DLD1 (cell line): ENCODE results near the gene TSPAN16.

ENCODE experiments used
- in situ Hi-C: cut with HindIII; loops from 2 replicates; pipeline ENCODE4 v1.10.0; 2017; ENCODE audit warnings: low sequenced_read_pairs

TSPAN16 gene

DNA sequence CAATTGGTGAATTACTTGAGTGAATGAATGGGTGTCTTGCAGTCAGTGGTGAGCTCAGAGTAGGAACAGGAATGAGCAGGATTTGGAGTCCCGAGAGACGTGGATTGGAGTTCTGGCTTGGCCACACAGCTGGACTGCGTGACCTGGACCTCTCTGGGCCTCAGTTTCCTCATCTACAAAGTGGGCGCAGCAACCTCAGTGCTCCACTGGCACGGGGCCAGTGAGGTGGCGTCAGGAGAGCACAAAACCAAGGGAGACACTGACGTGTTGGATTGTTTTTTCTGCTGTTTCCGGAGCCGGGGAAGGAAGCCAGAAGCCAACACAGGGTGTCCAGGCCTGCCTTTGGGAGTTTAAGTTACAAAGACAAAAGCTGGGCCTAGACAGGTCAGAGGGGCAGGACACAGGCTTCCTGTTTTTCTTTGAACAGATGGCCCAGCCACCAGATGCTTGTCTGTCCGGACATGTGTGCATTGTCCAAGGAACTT lies 27.1 kb upstream of the TSPAN16 start:
- in situ Hi-C loops = no loop called here

DNA sequence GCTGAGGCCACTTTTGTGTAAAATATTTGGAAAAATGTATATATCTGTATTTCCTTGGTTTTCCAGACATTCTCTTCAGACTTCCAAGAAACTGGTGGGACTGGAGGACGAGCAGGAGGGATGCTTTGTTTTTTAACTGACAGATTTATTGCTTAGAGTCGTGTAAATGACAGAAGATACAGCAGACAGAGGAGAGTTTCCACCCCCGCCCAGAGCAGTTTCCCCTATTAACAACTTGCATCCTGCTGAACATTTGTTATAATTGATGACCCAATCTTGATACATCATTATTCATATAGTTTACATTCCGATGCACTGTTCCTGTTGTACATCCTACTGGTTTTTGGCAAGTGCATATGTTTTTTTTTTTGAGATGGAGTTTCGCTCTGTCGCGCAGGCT lies 26.6 kb upstream of the TSPAN16 start:
- in situ Hi-C loops = no loop called here

DNA sequence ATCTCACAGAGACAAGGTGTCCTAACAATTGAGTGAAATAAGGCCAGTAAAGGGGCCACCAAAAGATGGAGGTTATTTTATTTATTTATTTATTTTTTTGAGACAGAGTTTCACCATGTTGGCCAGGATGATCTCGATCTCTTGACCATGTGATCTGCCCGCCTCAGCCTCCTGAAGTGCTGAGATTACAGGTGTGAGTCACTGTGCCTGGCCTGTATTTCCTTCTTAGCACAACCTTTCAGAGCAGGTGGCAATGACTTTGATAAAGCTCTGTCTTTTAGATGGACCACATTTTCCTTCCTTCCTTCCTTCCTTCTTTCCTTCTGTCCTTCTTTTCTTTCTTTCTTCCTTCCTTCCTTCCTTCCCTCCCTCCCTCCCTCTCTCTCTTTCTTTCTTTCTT lies 22.7 kb upstream of the TSPAN16 start:
- in situ Hi-C loops = no loop called here

DNA sequence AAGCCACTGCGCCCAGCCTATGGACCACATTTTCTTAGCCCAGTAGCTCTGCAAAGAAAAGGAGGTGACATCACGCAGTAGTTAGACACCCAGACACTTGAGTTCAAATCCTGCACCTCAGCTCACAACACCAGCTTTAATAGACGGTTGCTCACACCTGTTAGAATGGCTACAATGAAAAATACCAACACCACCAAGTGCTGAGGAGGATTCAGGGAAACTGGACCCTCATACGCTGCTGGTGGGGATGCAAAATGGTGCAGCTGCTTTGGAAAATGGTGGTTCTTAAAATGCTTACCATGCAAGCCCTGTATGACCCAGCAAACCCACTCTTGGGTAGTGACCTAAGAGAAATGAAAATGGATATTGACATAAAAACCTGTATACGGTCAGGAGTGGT lies 22.0 kb upstream of the TSPAN16 start:
- in situ Hi-C loops = no loop called here

DNA sequence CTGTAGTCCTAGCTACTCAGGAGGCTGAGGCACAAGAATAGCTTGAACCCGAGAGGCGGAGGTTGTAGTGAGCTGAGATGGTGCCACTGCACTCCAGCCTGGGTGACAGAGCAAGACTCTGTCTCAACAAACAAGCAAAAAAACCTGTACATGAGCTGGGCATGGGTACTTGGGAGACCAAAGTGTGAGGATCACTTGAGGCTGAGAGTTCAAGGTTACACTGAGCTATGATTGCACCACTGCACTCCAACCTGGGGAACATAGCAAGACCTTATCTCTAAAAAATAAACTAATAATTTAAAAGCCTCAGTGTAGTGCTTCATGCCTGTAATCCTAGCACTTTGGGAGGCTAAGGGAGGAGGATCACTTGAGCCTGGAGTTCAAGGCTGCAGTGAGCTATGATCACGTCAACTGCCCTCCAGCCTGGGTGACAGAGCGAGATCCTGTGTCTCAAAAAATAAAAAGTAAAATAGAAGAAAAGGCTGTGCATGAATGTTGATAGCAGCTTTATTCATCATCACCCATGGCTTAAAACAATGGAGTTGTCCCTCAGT lies 21.4 kb upstream of the TSPAN16 start:
- in situ Hi-C loops = no loop called here

DNA sequence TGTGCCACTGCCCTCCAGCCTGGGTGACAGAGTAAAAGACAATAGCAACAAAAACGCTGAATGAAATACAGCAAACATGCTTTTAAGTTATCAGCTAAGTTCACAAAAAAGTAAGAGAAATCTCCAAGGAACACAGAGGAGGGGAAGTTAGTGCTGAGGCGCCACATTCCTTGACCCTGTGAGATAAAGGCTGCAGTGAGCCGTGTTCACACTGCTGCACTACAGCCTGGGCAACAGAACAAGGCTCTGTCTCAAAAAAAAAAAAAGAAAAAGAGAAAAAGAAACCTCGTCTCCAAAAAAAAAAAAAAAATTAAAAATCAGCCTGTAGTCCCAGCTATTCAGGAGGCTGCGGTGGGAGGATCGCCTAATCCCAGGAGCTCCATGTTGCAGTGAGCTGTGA lies 17.3 kb upstream of the TSPAN16 start:
- in situ Hi-C loops = no loop called here

DNA sequence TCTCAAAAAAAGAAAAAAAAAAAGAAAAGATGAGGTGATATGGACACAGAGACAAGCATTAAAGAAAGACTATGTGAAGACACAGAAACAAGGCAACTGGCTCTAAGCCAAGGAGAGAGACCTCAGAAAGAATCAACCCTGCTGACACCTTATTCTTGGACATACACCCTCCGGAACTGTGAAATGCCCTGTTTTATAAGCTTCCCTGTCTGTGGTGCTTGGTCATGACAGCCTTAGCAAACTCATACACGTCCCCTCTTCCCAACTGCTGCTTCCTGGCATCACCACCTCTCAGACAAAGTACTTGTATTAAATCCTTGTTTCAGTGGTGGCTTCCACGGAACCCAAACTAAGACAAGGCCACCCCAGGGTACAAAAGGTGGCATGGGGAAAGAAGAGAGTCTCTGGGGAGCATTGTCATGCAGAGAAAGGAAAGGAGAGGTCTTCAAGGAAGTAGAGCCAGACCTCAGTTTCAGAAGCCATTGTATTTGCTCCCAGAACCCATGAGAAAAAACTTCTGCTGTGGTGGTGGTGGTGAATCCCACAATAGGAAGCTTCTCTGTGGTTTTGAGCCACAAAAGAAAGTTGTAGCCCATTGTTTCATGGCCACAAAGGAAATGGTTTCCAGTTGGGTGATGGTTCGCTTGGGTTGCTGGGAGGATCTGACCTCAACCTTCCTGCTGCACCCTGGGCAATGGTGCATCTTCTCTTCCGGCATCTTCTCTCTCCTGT lies 16.3 kb upstream of the TSPAN16 start:
- in situ Hi-C loops = no loop called here

DNA sequence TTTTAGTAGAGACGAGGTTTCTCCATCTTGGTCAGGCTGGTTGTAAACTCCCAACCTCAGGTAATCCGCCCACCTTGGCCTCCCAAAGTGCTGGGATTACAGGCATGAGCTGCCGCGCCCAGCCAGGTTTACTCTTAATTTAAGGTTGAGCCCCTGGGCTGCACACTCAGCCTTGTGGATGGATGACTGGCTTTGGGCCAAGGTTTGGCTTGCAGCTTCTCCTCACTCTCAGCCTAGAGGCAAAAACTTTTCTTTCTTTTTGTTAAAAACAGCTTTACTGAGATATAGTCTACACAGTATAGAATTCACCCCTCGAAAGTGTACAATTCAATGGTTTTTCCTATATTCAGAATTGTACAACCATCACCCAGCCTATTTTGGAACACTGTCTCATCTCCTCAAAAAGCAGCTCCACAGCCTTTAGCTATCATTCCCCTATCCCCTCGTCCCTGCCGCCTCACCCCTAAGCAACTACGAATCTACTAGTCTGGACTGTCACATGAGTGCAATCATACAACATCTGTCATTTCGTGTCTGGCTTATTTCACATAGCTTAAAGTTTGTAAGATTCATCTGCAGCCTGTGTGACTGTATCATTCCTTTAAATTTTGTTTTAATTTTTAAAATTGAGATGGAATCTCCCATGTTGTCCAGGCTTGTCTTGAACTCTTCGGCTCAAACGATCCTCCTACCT lies 14.5 kb upstream of the TSPAN16 start:
- in situ Hi-C loops = no loop called here

DNA sequence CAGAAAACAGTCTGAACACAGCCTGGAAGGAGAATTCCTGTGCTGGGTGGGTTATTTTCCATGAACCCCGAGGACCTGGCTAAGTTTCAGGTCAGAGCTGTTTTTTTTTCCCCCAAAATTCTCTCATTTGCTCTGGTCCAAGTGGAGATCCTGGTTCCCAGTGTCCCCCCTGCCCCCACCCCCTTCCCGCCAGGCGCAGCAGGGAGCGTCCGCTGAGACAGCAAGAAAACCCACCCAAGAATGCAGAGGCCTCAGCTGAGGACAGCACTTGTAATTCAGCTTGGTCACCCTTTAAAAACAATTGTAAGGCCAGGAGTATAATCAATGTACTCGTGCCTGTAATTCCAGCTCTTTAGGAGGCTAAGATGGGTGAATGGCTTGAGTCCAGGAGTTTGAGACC lies 11.4 kb upstream of the TSPAN16 start:
- in situ Hi-C loops = no loop called here

DNA sequence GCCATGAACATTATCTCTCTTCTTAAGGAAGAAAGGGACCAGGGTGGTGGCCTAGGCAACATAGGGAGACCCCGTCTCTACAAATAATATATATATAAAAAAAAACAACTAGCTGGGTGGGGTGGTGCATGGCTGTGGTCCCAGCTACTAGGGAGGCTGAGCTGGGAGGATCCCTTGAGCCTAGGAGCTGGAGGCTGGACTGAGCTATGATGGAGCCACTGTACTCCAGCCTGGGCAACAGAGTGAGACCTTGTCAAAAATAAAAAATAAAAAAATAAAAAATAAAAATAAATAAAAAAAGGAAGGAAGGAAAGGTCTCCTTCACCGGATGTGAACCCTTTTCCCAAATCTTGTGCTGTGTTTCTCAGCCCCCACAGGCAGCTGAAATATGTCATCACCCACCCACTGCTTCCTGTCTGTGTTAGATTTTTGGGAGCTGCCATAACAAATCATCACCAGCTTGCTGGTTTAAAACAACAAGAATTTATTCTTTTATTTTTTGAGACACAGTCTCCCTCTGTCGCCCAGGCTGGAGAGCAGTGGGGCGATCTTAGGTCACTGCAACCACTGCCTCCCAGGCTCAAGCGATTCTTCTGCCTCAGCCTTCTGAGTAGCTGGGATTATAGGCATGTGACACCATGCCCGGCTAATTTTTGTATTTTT lies 9.5 kb upstream of the TSPAN16 start:
- in situ Hi-C loops = no loop called here

DNA sequence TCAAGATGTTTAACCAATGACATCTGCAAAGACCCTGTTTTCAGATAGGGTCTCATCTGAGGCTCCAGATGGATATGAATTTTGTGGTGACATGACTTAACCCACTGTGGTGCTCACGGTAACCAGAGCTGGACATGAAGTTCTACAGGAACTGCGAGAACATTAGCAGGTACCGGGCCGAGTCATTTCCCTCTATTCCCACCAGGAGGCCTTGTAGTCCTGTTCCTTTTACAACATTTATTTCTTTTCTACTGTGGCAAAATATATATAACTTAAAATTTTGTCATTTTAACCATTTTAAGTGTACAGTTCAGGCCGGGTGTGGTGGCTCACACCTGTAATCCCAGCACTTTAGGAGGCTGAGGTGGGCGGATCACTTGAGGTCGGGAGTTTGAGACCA lies 7.6 kb upstream of the TSPAN16 start:
- in situ Hi-C loops = no loop called here

DNA sequence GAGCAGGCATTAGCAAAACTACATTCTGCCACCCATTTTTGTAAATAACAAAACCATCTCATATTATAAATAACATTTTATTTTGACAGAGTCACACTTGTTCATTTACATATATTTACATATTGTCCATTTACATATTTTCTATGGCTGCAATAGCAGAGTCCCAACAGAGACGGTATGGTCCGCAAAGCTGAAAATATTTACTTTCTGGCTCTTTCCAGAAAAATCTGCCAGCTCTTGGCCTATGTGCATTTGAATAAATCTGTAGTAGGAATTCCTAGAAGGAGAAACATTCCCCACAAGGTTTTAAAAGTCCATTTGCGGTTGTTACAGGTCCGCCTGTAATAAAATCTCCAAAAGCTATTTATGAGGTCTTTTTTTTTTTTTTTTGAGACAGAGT lies 5.7 kb upstream of the TSPAN16 start:
- in situ Hi-C loops = no loop called here

DNA sequence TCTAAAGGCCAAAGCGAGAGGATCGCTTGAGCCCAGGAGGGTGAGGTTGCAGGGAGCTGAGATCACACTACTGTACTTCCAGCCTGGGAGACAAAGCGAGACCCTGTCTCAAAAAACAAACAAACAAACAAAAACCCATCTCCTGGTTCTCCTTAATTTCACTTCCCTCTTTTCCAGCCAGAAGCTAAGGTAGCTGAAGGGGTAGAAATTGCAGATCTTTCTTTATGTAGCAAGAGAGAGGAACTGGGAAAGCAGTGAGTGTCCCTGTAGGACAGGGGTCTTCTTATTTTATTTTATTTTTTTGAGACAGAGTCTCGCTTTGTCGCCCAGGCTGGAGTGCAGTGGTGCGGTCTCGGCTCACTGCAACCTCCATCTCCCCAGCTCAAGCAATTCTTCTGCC lies 4.5 kb upstream of the TSPAN16 start:
- in situ Hi-C loops = no loop called here

DNA sequence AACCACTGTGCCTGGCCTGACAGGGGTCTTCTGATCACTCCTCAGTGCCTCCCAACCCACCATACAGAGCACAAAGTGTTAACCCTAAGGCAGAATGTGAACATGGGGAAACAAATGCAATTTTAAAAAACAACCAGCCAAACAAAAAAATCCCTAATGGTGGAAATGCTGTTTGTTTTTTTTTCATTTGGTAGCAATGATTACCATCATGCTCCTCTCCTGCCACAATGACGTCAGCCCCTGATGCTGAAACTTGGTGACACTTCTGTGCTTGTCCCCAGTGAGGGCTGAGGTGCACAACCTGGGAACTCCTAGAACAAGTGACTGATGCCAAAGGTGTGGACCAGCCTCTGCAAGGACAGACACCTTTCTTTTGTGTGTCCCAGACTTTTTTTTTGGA lies 4.0 kb upstream of the TSPAN16 start:
- in situ Hi-C loops = no loop called here

DNA sequence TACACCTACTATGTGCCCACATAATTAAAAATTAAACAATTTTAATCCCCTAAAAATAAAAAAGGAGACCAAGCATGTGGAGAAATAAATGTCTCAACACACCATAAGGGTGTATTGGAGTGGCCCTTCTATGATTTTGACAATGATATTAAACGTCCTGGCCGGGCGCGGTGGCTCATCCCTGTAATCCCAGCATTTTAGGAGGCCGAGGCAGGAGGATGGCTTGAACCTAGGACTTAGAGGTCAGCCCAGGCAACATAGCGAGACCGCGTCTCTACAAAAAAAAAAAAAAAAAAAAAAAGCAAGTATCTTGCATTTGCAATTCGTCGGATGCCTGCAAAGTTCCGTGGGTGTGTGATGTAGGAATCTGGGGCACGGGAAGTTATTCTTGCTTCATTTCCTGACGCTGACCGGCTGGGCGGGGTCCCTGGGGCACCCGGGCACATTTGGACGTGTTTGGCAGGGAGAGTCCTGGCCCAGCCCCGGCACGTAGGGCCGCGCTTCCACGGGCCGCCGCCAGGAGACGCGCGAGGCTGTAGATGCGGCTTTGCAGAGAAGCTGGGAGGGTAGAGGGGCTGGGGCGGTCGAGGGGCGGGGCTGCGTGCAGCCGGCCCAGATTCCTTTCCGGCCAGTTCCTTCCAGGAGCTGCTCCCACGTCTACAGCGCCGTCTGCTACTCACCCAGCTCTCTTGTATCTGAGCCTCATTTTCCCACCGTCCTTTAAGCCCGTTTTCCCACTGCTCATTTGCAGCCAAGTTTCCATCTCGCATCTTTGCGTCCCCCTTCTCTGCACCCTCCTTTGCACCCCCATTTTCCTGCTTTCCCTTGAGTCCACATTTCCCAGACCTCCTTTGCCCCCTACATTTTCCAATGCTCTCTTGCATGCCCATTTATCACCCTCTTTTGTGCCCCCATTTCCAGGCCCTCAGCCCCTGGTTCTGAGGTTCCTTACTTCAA lies 2.2 kb upstream of the TSPAN16 start:
- in situ Hi-C loops = no loop called here

DNA sequence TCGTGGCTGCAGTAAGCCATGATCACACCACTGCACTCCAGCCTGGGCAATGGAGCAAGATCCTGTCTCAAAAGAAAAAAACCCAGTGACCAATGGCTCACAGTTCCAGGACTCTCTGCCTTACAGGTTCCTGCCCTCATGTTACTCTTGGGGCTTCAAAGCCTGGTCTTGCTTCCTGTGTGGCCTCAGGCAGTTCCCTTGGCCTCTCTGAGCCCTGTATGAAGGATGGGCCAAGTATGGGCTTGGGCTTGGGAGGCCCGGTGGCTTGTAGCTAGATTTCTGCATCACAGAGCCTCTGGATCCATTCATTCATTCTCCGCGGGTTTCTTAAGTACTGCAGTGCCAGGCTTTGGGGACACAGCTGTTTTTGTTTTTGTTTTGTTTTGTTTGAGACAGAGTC lies 780 bp upstream of the TSPAN16 start:
- in situ Hi-C loops = no loop called here

DNA sequence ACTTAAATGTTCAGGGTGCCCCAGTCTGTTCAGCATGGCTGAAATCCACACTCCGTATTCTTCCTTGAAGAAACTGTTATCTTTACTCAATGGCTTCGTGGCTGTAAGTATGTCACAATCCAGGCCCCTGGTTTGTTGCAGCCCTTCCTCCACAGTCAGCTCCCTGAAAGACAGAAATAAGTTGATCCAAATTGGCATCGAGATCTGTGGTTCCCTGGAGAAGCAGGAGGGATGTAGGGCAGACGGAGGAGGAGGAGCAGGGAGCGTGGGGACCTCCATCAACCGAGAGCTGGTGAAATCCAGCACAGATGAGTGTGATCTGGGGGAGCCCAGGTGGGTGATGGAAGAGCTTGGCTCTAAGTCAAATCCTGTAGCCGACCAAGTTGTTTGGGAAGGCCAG lies 304 bp downstream of the TSPAN16 start:
- in situ Hi-C loops = no loop called here

DNA sequence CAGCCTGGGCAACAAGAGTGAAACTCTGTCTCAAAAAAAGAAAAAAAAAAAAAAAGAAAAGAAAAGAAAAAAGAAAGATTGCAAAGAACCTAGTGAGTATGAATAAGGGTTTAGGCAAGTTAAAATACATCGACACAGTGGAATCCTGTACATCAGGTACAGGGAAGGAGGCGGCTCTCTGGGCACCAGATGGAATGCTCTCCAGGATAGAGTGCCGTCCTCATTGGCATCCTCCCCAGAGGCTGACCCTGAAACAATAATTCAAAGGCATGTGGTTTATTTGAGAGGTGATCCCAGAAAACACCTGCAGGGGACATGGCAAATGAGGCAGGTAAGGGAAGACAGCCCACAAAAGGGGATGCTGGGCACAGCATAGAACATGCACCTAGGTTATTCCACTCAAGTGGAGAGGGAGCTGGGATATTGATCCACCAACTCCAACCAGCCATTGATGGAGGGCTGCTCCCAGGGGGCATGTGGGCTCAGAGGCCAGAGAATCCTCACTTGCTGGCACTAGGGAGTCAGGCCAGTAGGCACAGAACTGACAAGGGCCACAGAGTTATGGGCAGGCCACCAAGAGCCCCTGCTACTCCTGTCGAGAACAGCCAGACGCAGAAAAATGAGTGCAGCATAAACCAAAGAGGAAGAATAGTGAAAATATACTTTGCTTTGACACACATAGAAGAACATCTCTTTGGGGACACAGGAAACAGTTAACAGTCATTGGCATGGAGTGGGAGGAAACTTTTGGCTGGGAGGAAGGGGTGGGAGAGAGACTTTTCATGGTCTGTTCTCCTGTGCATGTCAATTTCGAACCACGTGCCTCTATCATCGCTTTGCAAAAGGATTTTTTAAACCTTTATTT lies 4.2 kb downstream of the TSPAN16 start:
- in situ Hi-C loops = no loop called here

DNA sequence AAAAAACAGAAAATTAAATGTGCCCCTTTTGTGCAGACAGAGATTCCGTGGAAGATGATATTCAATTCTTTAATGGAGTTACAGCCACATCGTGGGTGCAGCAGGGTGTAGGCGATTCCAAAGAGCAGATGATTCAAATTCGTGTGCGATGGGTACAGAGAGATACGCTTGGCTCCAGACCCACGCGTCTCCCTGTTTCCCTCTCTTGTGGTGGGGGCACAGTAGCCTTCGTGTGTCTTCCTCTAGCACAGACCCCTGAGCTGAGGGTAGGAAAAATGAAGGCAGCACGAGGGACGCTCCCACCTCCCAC lies 4.8 kb downstream of the TSPAN16 start:
- in situ Hi-C loops = no loop called here

DNA sequence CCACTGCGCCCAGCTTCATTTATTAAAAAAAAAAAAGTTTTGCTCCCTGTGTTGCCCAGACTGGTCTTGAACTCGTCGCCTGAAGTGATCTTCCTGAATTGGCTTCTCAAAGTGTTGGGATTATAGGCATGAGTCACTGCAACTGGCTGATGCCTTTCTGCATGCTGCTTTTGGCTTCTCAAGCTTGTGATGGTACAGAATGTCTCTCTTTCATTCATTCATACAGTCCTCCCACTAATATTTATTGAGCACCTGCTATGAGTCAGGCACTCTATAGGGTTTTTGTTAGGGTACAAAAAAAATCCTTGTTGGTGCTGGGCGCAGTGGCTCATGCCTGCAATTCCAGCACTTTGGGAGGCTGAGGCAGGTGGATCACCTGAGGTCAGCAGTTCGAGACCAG lies 9.0 kb downstream of the TSPAN16 start:
- in situ Hi-C loops = no loop called here
